HG02642 (cell line): ENCODE measurements around the gene S100A5.
A peak's percentile ranks its signal among the peaks of the same experiment; 100 is the strongest.
"Not testable (repeated sequence)": the region's sequence is repeated elsewhere in the genome, so short reads cannot be mapped to it uniquely, and the experiment has no call there.

ENCODE experiments used
- ATAC-seq: cut with Tn5 transposase; IDR thresholded peaks from one replicate; pipeline ENCODE4 v1.9.1; 2021; ENCODE audit warnings: mild to moderate bottlenecking; ENCODE audit not compliant: unreplicated experiment, poor library complexity

S100A5 gene

GRCh38 chr1:153540394-153541361, at the start of gene S100A5:
S100A5 (minus strand) TSS chr1:153540934; CDS start chr1:153540191, 743 bp downstream.
- no peak for ATAC-seq

- ATAC-seq = no peak
These were observed 47.7 kb upstream of the S100A5 start for GRCh38 chr1:153588482-153588881.

- ATAC-seq = not testable (repeated sequence)
These were observed 47.3 kb upstream of the S100A5 start for GRCh38 chr1:153588033-153588432.

- ATAC-seq = no peak
These were observed 46.6 kb upstream of the S100A5 start for GRCh38 chr1:153587314-153587713.

- no peak for ATAC-seq
These were observed 45.6 kb upstream of the S100A5 start for GRCh38 chr1:153586347-153586746.

- ATAC-seq = no peak
These were observed 44.3 kb upstream of the S100A5 start for GRCh38 chr1:153585006-153585405.

GRCh38 chr1:153583976-153584375, 43.2 kb upstream of the S100A5 start:
- ATAC-seq = no peak

GRCh38 chr1:153583514-153583913, 42.8 kb upstream of the S100A5 start:
- ATAC-seq = not testable (repeated sequence)

GRCh38 chr1:153582836-153583235, 42.1 kb upstream of the S100A5 start:
- ATAC-seq = not testable (repeated sequence)

- no peak for ATAC-seq
These were observed 38.2 kb upstream of the S100A5 start for GRCh38 chr1:153578936-153579335.

- ATAC-seq = no peak
These were observed 37.8 kb upstream of the S100A5 start for GRCh38 chr1:153578490-153578889.

- ATAC-seq = no peak
These were observed 36.9 kb upstream of the S100A5 start for GRCh38 chr1:153577624-153578051.

GRCh38 chr1:153577138-153577537, 36.4 kb upstream of the S100A5 start:
- ATAC-seq = no peak

- not testable (repeated sequence) for ATAC-seq
These were observed 34.8 kb upstream of the S100A5 start for GRCh38 chr1:153575497-153575896.

- ATAC-seq = not testable (repeated sequence)
These were observed 34.4 kb upstream of the S100A5 start for GRCh38 chr1:153575081-153575491.

- no peak for ATAC-seq
These were observed 32.6 kb upstream of the S100A5 start for GRCh38 chr1:153573351-153573750.

- ATAC-seq = peak; percentile 70
These were observed 31.9 kb upstream of the S100A5 start for GRCh38 chr1:153572569-153573015.

GRCh38 chr1:153571706-153572105, 31.0 kb upstream of the S100A5 start:
- no peak for ATAC-seq

GRCh38 chr1:153570874-153571273, 30.1 kb upstream of the S100A5 start:
- ATAC-seq = no peak

GRCh38 chr1:153569465-153569864, 28.7 kb upstream of the S100A5 start:
- ATAC-seq = no peak

- no peak for ATAC-seq
These were observed 27.8 kb upstream of the S100A5 start for GRCh38 chr1:153568367-153569099.
